GM19438 (cell line): ENCODE measurements around the gene COX7A2.

ENCODE experiments used
- ATAC-seq: cut with Tn5 transposase; IDR thresholded peaks from one replicate; pipeline ENCODE4 v1.9.1; 2021; ENCODE audit warnings: low read depth; ENCODE audit not compliant: unreplicated experiment

The COX7A2 gene

GRCh38 chr6:75222261-75222660, 21.3 kb downstream of the COX7A2 start:
- no peak for ATAC-seq

GRCh38 chr6:75221116-75221515, 22.5 kb downstream of the COX7A2 start:
- no peak for ATAC-seq

GRCh38 chr6:75220357-75220756, 23.2 kb downstream of the COX7A2 start:
- no peak for ATAC-seq

GRCh38 chr6:75219263-75219662, 24.3 kb downstream of the COX7A2 start:
- ATAC-seq: no peak

- ATAC-seq: no peak
Observed at GRCh38 chr6:75217193-75217592, 26.4 kb downstream of the COX7A2 start.

GRCh38 chr6:75215291-75215690, 28.3 kb downstream of the COX7A2 start:
- no peak for ATAC-seq

- ATAC-seq: no peak
Observed at GRCh38 chr6:75213732-75214131, 29.9 kb downstream of the COX7A2 start.

- ATAC-seq: no peak
Observed at GRCh38 chr6:75213112-75213511, 30.5 kb downstream of the COX7A2 start.

GRCh38 chr6:75211920-75212590, 31.5 kb downstream of the COX7A2 start:
- no peak for ATAC-seq

- ATAC-seq: no peak
Observed at GRCh38 chr6:75210885-75211739, 32.5 kb downstream of the COX7A2 start.

- no peak for ATAC-seq
Observed at GRCh38 chr6:75209184-75209723, 34.3 kb downstream of the COX7A2 start.

- ATAC-seq: peak; percentile 69
Observed at GRCh38 chr6:75208298-75209183, 35.1 kb downstream of the COX7A2 start.

- no peak for ATAC-seq
Observed at GRCh38 chr6:75206576-75207342, 36.8 kb downstream of the COX7A2 start.

GRCh38 chr6:75205776-75206575, 37.6 kb downstream of the COX7A2 start, which contains the start of gene COL12A1:
TSS of gene COL12A1 (minus strand) at chr6:75206053. CDS start at chr6:75202792, 3,261 bp downstream.
- no peak for ATAC-seq

- no peak for ATAC-seq
Observed at GRCh38 chr6:75204959-75205775, 38.4 kb downstream of the COX7A2 start.

GRCh38 chr6:75204217-75204958, 39.2 kb downstream of the COX7A2 start:
- ATAC-seq: no peak

- no peak for ATAC-seq
Observed at GRCh38 chr6:75203721-75204120, 39.9 kb downstream of the COX7A2 start.
